HEK293 (cell line): ENCODE measurements around the gene SMIM31.

ENCODE experiments used
- CTCF ChIA-PET: fragments of 350-600 bp; formaldehyde crosslinking; extraction: SDS; loops from one replicate; lab custom pipeline; 2021; ENCODE audit warnings: antibody characterized with exemption; lab: Yijun Ruan, JAX
- POLR2A ChIA-PET: fragments of 300-600 bp; formaldehyde crosslinking; extraction: SDS; loops from one replicate; lab custom pipeline; 2020; ENCODE audit warnings: antibody characterized with exemption, inconsistent platforms; lab: Yijun Ruan, JAX
- H3K27ac ChIP-seq: fragments of 200-500 bp; sonication (Bioruptor generic); 2 replicates; pipeline ENCODE4 v1.5.1; 2014; ENCODE audit warnings: low read depth, low read length, control low read depth, inconsistent platforms; ENCODE audit errors: extremely low read depth
- H3K36me3 ChIP-seq, 2 experiments: fragments of 200-500 bp in 1 of 2; sonication (Bioruptor generic) in 1 of 2; 1 replicate in 1 of 2; 2 replicates in 1 of 2; pipeline ENCODE4 v1.5.1; 2014 to 2017; ENCODE audit warnings: inconsistent platforms in 2 of 2, low read length in 2 of 2; ENCODE audit not compliant: control insufficient read depth in 2 of 2, insufficient read depth in 1 of 2
- H3K4me1 ChIP-seq: fragments of 200-500 bp; sonication (Bioruptor generic); 2 replicates; pipeline ENCODE4 v1.5.1; 2014; ENCODE audit warnings: mild to moderate bottlenecking, low read length, inconsistent platforms; ENCODE audit not compliant: control insufficient read depth, insufficient read depth
- H3K4me3 ChIP-seq: 2 replicates; pipeline ENCODE4 v1.5.1; 2011; ENCODE audit warnings: low read depth, mild to moderate bottlenecking, control low read depth, low read length, moderate library complexity
- H3K9me3 ChIP-seq: fragments of 200-500 bp; sonication (Bioruptor generic); 2 replicates; pipeline ENCODE4 v1.5.1; 2014; ENCODE audit warnings: low read depth, low read length, inconsistent platforms; ENCODE audit not compliant: control insufficient read depth, insufficient read depth
- EGR2 ChIP-seq: fragments of 450-650 bp; formaldehyde crosslinking; IDR thresholded peaks from 2 replicates; pipeline ENCODE4 v1.5.1; 2016; ENCODE audit warnings: low read depth, missing biosample characterization, missing genetic modification characterization
- GLIS2 ChIP-seq: fragments of 450-650 bp; formaldehyde crosslinking; IDR thresholded peaks from 2 replicates; pipeline ENCODE4 v1.5.1; 2016; ENCODE audit warnings: missing biosample characterization, missing genetic modification characterization
- KLF10 ChIP-seq: fragments of 450-650 bp; IDR thresholded peaks from 2 replicates; pipeline ENCODE4 v1.5.1; 2018; ENCODE audit warnings: missing biosample characterization, mild to moderate bottlenecking, missing genetic modification characterization
- KLF9 ChIP-seq: fragments of 450-650 bp; formaldehyde crosslinking; IDR thresholded peaks from 2 replicates; pipeline ENCODE4 v1.5.1; 2016; ENCODE audit warnings: missing biosample characterization, missing genetic modification characterization, low read depth
- SCRT2 ChIP-seq: fragments of 450-650 bp; formaldehyde crosslinking; IDR thresholded peaks from 2 replicates; pipeline ENCODE4 v1.5.1; 2016; ENCODE audit warnings: missing biosample characterization, missing genetic modification characterization
- WT1 ChIP-seq: fragments of 450-650 bp; formaldehyde crosslinking; IDR thresholded peaks from 2 replicates; pipeline ENCODE4 v1.5.1; 2016; ENCODE audit warnings: missing biosample characterization, missing genetic modification characterization
- ZBTB10 ChIP-seq: fragments of 450-650 bp; formaldehyde crosslinking; IDR thresholded peaks from 2 replicates; pipeline ENCODE4 v1.5.1; 2016; ENCODE audit warnings: missing biosample characterization, missing genetic modification characterization
- ZNF114 ChIP-seq: fragments of 450-650 bp; formaldehyde crosslinking; IDR thresholded peaks from 2 replicates; pipeline ENCODE4 v1.5.0; 2017; ENCODE audit warnings: missing biosample characterization, missing genetic modification characterization
- ZNF16 ChIP-seq: fragments of 450-650 bp; formaldehyde crosslinking; IDR thresholded peaks from 2 replicates; pipeline ENCODE4 v1.5.1; 2016; ENCODE audit warnings: low read depth, missing biosample characterization, missing genetic modification characterization
- ZNF404 ChIP-seq: fragments of 450-650 bp; formaldehyde crosslinking; IDR thresholded peaks from 2 replicates; pipeline ENCODE4 v1.5.1; 2017; ENCODE audit warnings: missing biosample characterization, missing genetic modification characterization
- ZNF513 ChIP-seq: fragments of 450-650 bp; IDR thresholded peaks from 2 replicates; pipeline ENCODE4 v1.5.1; 2018; ENCODE audit warnings: missing biosample characterization, missing genetic modification characterization
- ZNF518A ChIP-seq: fragments of 450-650 bp; formaldehyde crosslinking; conservative IDR thresholded peaks from 2 replicates; pipeline ENCODE4 v1.5.1; 2016; ENCODE audit warnings: low read depth, missing biosample characterization, missing genetic modification characterization
- ZNF529 ChIP-seq: fragments of 450-650 bp; formaldehyde crosslinking; IDR thresholded peaks from 2 replicates; pipeline ENCODE4 v1.5.1; 2017; ENCODE audit warnings: missing genetic modification characterization, missing biosample characterization; ENCODE audit not compliant: insufficient replicate concordance
- ZNF585B ChIP-seq: fragments of 450-650 bp; formaldehyde crosslinking; IDR thresholded peaks from 2 replicates; pipeline ENCODE4 v1.5.1; 2016; ENCODE audit warnings: missing biosample characterization, missing genetic modification characterization
- ZNF610 ChIP-seq: fragments of 450-650 bp; formaldehyde crosslinking; IDR thresholded peaks from 2 replicates; pipeline ENCODE4 v1.5.1; 2016; ENCODE audit warnings: missing biosample characterization, missing genetic modification characterization, borderline replicate concordance
- ZSCAN30 ChIP-seq: fragments of 450-650 bp; IDR thresholded peaks from 2 replicates; pipeline ENCODE4 v1.5.1; 2018; ENCODE audit warnings: missing biosample characterization, mild to moderate bottlenecking, missing genetic modification characterization, moderate library complexity
- TF ChIP-seq, protein P1 (sequence below): fragments of 450-650 bp; formaldehyde crosslinking; IDR thresholded peaks from 2 replicates; pipeline ENCODE4 v1.5.1; 2016; ENCODE audit warnings: missing biosample characterization, missing genetic modification characterization
- TF ChIP-seq, protein P2 (sequence below): fragments of 450-650 bp; formaldehyde crosslinking; IDR thresholded peaks from 2 replicates; pipeline ENCODE4 v1.5.0; 2017; ENCODE audit warnings: missing biosample characterization, missing genetic modification characterization, borderline replicate concordance

SMIM31 gene

DNA sequence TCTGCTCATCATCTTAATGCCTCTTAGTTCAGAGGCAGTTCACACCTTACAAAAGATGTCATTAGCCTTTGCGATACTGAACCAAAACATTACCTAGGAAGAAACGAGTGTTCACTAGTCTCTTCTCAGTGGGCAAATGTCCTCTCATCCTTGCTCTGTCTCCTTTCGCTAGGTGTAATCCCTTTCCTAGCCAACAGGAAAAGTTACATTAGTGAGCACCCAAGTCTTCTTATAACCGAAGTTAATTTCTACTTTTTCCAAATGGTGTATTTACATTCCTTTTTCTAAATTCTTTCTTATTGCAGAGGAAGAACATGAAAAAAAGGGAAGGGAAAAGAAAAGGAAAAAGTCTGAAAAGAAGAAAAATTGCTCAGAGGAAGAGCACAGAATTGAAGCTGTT, 46.9 kb downstream of the SMIM31 start:
- no peaks in the 10 kb centered on the region for H3K4me1 ChIP-seq
- H3K9me3 ChIP-seq, result no peaks in the 10 kb centered on the region
- H3K36me3 ChIP-seq, result no peaks in the 10 kb centered on the region
- H3K4me3 ChIP-seq, result no peak overlapping the region
- no peak overlapping the region for H3K27ac ChIP-seq
- ChIA-PET CTCF (no interaction called here), POLR2A (no interaction called here)
- TF ChIP-seq ZSCAN30 (tag by site-specific recombination) (no peak), EGR2 (tag by site-specific recombination) (no peak), WT1 (tag by site-specific recombination) (no peak), ZBTB10 (tag by site-specific recombination) (no peak), ZNF16 (tag by site-specific recombination) (no peak), SCRT2 (tag by site-specific recombination) (no peak), ZNF610 (tag by site-specific recombination) (no peak), ZNF529 (tag by site-specific recombination) (no peak), GLIS2 (tag by site-specific recombination) (no peak), KLF9 (tag by site-specific recombination) (no peak)
- TF ChIP-seq, protein P1, sequence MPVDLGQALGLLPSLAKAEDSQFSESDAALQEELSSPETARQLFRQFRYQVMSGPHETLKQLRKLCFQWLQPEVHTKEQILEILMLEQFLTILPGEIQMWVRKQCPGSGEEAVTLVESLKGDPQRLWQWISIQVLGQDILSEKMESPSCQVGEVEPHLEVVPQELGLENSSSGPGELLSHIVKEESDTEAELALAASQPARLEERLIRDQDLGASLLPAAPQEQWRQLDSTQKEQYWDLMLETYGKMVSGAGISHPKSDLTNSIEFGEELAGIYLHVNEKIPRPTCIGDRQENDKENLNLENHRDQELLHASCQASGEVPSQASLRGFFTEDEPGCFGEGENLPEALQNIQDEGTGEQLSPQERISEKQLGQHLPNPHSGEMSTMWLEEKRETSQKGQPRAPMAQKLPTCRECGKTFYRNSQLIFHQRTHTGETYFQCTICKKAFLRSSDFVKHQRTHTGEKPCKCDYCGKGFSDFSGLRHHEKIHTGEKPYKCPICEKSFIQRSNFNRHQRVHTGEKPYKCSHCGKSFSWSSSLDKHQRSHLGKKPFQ (tag by site-specific recombination), result no peak

DNA sequence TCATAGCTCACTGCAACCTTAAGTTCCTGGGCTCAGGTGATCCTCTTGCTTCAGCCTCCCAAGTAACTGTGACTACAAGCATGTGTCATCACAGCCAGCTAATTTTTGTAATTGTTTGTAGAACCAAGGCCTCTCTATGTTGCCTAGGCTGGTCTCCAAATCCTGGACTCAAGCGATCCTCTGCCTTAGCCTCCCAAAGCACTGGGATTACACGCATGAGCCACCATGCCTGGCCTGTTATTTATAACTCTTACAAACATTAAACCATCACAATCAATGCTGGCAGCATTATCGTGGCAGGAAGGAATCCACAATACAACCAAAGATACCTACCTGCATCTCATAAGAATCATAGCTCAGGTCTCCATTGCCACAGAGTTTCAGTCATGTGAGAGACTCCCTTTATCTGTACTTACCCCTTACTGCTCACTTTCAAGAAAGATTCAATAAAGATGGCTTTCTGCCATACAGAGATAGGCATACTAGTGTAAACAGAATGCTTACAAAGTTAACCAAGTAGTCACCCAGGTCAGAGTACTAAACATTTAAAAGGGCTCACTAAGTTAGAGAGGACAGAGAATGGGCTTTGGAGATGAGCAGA, 48.5 kb downstream of the SMIM31 start:
- no peak overlapping the region for H3K4me3 ChIP-seq
- POLR2A ChIA-PET, result no interaction called here
- no peaks in the 10 kb centered on the region for H3K36me3 ChIP-seq
- no peak overlapping the region for H3K27ac ChIP-seq
- H3K9me3 ChIP-seq, result no peaks in the 10 kb centered on the region
- TF ChIP-seq ZNF513 (tag by site-specific recombination) (no peak), ZNF610 (tag by site-specific recombination) (no peak), ZNF114 (no peak)
- CTCF ChIA-PET, result no interaction called here
- no peaks in the 10 kb centered on the region for H3K4me1 ChIP-seq

DNA sequence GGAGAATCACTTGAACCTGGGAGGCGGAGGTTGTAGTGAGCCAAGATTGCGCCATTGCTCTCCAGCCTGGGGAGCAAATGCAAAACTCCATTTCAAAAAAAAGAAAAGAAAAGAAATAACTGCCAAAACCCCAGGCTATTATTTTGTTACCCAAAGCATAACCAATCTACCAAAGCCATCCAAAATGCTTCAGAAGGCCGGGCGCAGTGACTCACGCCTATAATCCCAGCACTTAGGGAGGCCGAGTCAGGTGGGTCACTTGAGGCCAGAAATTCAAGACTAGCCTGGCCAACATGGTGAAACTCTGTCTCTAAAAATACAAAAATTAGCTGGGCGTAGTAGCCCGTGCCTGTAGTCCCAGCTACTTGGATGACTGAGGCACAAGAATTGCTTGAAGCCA, 49.8 kb downstream of the SMIM31 start:
- Histone ChIP-seq H3K36me3 (no peaks in the 10 kb centered on the region), H3K4me1 (no peaks in the 10 kb centered on the region), H3K9me3 (no peaks in the 10 kb centered on the region), H3K27ac (no peak overlapping the region), H3K4me3 (no peak overlapping the region)
- POLR2A ChIA-PET, result no interaction called here
- CTCF ChIA-PET, result no interaction called here
- TF ChIP-seq KLF10, result no peak
- no peak for TF ChIP-seq ZNF404 (tag by site-specific recombination)
- TF ChIP-seq ZNF518A, result no peak
- no peak for TF ChIP-seq ZNF585B (tag by site-specific recombination)
- TF ChIP-seq, protein P2, sequence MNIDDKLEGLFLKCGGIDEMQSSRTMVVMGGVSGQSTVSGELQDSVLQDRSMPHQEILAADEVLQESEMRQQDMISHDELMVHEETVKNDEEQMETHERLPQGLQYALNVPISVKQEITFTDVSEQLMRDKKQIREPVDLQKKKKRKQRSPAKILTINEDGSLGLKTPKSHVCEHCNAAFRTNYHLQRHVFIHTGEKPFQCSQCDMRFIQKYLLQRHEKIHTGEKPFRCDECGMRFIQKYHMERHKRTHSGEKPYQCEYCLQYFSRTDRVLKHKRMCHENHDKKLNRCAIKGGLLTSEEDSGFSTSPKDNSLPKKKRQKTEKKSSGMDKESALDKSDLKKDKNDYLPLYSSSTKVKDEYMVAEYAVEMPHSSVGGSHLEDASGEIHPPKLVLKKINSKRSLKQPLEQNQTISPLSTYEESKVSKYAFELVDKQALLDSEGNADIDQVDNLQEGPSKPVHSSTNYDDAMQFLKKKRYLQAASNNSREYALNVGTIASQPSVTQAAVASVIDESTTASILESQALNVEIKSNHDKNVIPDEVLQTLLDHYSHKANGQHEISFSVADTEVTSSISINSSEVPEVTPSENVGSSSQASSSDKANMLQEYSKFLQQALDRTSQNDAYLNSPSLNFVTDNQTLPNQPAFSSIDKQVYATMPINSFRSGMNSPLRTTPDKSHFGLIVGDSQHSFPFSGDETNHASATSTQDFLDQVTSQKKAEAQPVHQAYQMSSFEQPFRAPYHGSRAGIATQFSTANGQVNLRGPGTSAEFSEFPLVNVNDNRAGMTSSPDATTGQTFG (tag by site-specific recombination), result no peak
